Hepatocyte (in vitro differentiated cells): ENCODE results near the gene TLR10.

Experiments
- EZH2 ChIP-seq: fragments of 200-600 bp; sonication (generic); IDR thresholded peaks from 2 replicates; pipeline ENCODE4 v1.6.1; 2016; ENCODE audit warnings: antibody characterized with exemption, mild to moderate bottlenecking, borderline replicate concordance
- EZH2phosphoT487 ChIP-seq: fragments of 200-600 bp; sonication (generic); IDR thresholded peaks from one replicate; pipeline ENCODE4 v1.6.1; 2018; ENCODE audit warnings: antibody characterized with exemption, mild to moderate bottlenecking, low read depth, moderate library complexity; ENCODE audit not compliant: unreplicated experiment, severe bottlenecking
- TF ChIP-seq, protein P1 (sequence below): fragments of 200-600 bp; sonication (generic); IDR thresholded peaks from 2 replicates; pipeline ENCODE4 v1.5.1; 2016; ENCODE audit warnings: antibody characterized with exemption, mild to moderate bottlenecking; ENCODE audit not compliant: poor library complexity

DNA sequence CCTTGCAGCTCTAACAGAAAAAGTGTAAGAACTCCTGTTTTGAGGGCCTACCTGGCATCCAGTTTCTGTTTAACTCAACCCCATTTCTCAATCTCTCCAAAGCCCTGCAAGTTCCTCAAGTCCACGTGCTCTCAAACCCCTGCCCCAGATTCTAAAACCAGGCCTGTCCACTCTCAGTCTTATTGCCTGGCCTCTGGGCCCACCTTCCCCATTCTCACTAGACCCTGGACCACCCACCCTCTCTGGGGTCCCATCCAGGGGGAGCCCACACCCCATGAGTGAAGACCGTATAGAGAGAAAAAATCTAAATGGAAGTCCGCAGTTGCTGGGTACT lies 58.3 kb downstream of the TLR10 start:
- TF ChIP-seq, protein P1, sequence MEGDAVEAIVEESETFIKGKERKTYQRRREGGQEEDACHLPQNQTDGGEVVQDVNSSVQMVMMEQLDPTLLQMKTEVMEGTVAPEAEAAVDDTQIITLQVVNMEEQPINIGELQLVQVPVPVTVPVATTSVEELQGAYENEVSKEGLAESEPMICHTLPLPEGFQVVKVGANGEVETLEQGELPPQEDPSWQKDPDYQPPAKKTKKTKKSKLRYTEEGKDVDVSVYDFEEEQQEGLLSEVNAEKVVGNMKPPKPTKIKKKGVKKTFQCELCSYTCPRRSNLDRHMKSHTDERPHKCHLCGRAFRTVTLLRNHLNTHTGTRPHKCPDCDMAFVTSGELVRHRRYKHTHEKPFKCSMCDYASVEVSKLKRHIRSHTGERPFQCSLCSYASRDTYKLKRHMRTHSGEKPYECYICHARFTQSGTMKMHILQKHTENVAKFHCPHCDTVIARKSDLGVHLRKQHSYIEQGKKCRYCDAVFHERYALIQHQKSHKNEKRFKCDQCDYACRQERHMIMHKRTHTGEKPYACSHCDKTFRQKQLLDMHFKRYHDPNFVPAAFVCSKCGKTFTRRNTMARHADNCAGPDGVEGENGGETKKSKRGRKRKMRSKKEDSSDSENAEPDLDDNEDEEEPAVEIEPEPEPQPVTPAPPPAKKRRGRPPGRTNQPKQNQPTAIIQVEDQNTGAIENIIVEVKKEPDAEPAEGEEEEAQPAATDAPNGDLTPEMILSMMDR: no peak
- TF ChIP-seq EZH2: no peak
- no peak for TF ChIP-seq EZH2phosphoT487
